ENCODE measurements around the gene SPACA7.

GRCh38 chr13:112477070-112477619 is 101.0 kb downstream of the SPACA7 start:
- TF ChIP-seq, protein P1, sequence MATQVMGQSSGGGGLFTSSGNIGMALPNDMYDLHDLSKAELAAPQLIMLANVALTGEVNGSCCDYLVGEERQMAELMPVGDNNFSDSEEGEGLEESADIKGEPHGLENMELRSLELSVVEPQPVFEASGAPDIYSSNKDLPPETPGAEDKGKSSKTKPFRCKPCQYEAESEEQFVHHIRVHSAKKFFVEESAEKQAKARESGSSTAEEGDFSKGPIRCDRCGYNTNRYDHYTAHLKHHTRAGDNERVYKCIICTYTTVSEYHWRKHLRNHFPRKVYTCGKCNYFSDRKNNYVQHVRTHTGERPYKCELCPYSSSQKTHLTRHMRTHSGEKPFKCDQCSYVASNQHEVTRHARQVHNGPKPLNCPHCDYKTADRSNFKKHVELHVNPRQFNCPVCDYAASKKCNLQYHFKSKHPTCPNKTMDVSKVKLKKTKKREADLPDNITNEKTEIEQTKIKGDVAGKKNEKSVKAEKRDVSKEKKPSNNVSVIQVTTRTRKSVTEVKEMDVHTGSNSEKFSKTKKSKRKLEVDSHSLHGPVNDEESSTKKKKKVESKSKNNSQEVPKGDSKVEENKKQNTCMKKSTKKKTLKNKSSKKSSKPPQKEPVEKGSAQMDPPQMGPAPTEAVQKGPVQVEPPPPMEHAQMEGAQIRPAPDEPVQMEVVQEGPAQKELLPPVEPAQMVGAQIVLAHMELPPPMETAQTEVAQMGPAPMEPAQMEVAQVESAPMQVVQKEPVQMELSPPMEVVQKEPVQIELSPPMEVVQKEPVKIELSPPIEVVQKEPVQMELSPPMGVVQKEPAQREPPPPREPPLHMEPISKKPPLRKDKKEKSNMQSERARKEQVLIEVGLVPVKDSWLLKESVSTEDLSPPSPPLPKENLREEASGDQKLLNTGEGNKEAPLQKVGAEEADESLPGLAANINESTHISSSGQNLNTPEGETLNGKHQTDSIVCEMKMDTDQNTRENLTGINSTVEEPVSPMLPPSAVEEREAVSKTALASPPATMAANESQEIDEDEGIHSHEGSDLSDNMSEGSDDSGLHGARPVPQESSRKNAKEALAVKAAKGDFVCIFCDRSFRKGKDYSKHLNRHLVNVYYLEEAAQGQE (IDR thresholded peaks at IDR 0.05; ENCODE audit: insufficient read depth in 1 of 2, low read depth in 2 of 2, low read length in 2 of 2), result no peak
- no peak for TF ChIP-seq SIN3A (IDR thresholded peaks at IDR 0.05; ENCODE audit: borderline replicate concordance, insufficient read depth, low read length)

All from PFSK-1 (cell line).